ENCODE results near the gene STARD13. TPM values are rescaled to one million over a fixed set of nuclear protein-coding genes. Genes with fewer than 3 reads are reported as not detected.

STARD13 gene
- 32.7 and 38.0 TPM in 2 replicates for total RNA-seq

GRCh38 chr13:33285420-33286124 is at the start of gene STARD13:
TSS of gene STARD13 (minus strand) at chr13:33285755. CDS start at chr13:33285638, 117 bp downstream.

